ENCODE results near the gene SULF2.

Gene SULF2

GRCh38 chr20:47782076-47782475 is 3.2 kb downstream of the SULF2 start:
- no peak for TF ChIP-seq CTCF (IDR thresholded peaks at IDR 0.05; ENCODE audit: insufficient read depth, low read length)
- no peak for TF ChIP-seq SPI1 (IDR thresholded peaks at IDR 0.05; ENCODE audit: borderline replicate concordance, low read depth)
- TF ChIP-seq POLR2AphosphoS5 (IDR thresholded peaks at IDR 0.05; ENCODE audit: low read depth): no peak
- no peak for TF ChIP-seq GABPA (IDR thresholded peaks at IDR 0.05; ENCODE audit: low read depth)
- TF ChIP-seq REST (IDR thresholded peaks at IDR 0.05; ENCODE audit: insufficient replicate concordance, low read depth): no peak
- DNase-seq (ENCODE audit: low read depth in 1 of 2, low spot score in 1 of 2): no peak
- H3K27ac ChIP-seq (replicated peaks): no peak overlapping the region
- no peak overlapping the region for H3K4me3 ChIP-seq (replicated peaks; ENCODE audit: insufficient read depth, low read length)
- peaks cover 30% of the 10 kb centered on the region for H3K27me3 ChIP-seq (ENCODE audit: insufficient read depth, poor library complexity, severe bottlenecking)

- no peak for DNase-seq (ENCODE audit: low read depth in 1 of 2, low spot score in 1 of 2)
- no peak overlapping the region for H3K4me3 ChIP-seq (replicated peaks; ENCODE audit: insufficient read depth, low read length)
- peaks cover 25% of the 10 kb centered on the region for H3K27me3 ChIP-seq (ENCODE audit: insufficient read depth, poor library complexity, severe bottlenecking)
- H3K27ac ChIP-seq (replicated peaks): no peak overlapping the region
- no peak for TF ChIP-seq REST (IDR thresholded peaks at IDR 0.05; ENCODE audit: insufficient replicate concordance, low read depth)
- no peak for TF ChIP-seq GABPA (IDR thresholded peaks at IDR 0.05; ENCODE audit: low read depth)
- TF ChIP-seq SPI1 (IDR thresholded peaks at IDR 0.05; ENCODE audit: borderline replicate concordance, low read depth): no peak
- TF ChIP-seq CTCF (IDR thresholded peaks at IDR 0.05; ENCODE audit: insufficient read depth, low read length): no peak
- TF ChIP-seq POLR2AphosphoS5 (IDR thresholded peaks at IDR 0.05; ENCODE audit: low read depth): no peak
Measured at GRCh38 chr20:47781632-47782031, 3.6 kb downstream of the SULF2 start.

- peaks cover 19% of the 10 kb centered on the region for H3K27me3 ChIP-seq (ENCODE audit: insufficient read depth, poor library complexity, severe bottlenecking)
- H3K27ac ChIP-seq (replicated peaks): no peak overlapping the region
- no peak for TF ChIP-seq CTCF (IDR thresholded peaks at IDR 0.05; ENCODE audit: insufficient read depth, low read length)
- no peak for TF ChIP-seq SPI1 (IDR thresholded peaks at IDR 0.05; ENCODE audit: borderline replicate concordance, low read depth)
- TF ChIP-seq POLR2AphosphoS5 (IDR thresholded peaks at IDR 0.05; ENCODE audit: low read depth): no peak
- TF ChIP-seq REST (IDR thresholded peaks at IDR 0.05; ENCODE audit: insufficient replicate concordance, low read depth): no peak
- TF ChIP-seq GABPA (IDR thresholded peaks at IDR 0.05; ENCODE audit: low read depth): no peak
- H3K4me3 ChIP-seq (replicated peaks; ENCODE audit: insufficient read depth, low read length): no peak overlapping the region
- DNase-seq (ENCODE audit: low read depth in 1 of 2, low spot score in 1 of 2): no peak
Measured at GRCh38 chr20:47780720-47781389, 4.4 kb downstream of the SULF2 start.
